ENCODE measurements around the gene GNB4. TPM values are rescaled to one million over a fixed set of nuclear protein-coding genes. Genes with fewer than 3 reads are reported as not detected.

GNB4 gene
- total and polyA plus RNA-seq, 2 donors (not counting 1 experiment from before 2014, with no cell fraction given), result 7.6 to 24.6 TPM

GRCh38 chr3:179482857-179483256, 31.6 kb upstream of the GNB4 start:
- no peak overlapping the region for H3K4me2 ChIP-seq (replicated peaks; ENCODE audit: low read depth, low read length, poor library complexity, severe bottlenecking)
- no peaks in the 10 kb centered on the region for H3K9me3 ChIP-seq (ENCODE audit: control extremely low read depth in 1 of 3, control insufficient read depth in 2 of 3, insufficient read depth in 1 of 3, low read length in 2 of 3)
- WGBS (ENCODE audit: insufficient coverage), result no CpG with 5 or more reads among the region's 3 CpGs
- TF ChIP-seq, protein P1, sequence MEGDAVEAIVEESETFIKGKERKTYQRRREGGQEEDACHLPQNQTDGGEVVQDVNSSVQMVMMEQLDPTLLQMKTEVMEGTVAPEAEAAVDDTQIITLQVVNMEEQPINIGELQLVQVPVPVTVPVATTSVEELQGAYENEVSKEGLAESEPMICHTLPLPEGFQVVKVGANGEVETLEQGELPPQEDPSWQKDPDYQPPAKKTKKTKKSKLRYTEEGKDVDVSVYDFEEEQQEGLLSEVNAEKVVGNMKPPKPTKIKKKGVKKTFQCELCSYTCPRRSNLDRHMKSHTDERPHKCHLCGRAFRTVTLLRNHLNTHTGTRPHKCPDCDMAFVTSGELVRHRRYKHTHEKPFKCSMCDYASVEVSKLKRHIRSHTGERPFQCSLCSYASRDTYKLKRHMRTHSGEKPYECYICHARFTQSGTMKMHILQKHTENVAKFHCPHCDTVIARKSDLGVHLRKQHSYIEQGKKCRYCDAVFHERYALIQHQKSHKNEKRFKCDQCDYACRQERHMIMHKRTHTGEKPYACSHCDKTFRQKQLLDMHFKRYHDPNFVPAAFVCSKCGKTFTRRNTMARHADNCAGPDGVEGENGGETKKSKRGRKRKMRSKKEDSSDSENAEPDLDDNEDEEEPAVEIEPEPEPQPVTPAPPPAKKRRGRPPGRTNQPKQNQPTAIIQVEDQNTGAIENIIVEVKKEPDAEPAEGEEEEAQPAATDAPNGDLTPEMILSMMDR (IDR thresholded peaks at IDR 0.05), result no peak
- no peak for TF ChIP-seq EZH2 (IDR thresholded peaks at IDR 0.05; ENCODE audit: borderline replicate concordance, insufficient read depth, low read depth, low read length, poor library complexity, severe bottlenecking)
- ChIA-PET CTCF (no interaction called here), POLR2A (no interaction called here)
- H3K27me3 ChIP-seq (replicated peaks in 1 of 4; ENCODE audit: control extremely low read depth in 1 of 4, control insufficient read depth in 3 of 4, insufficient read depth in 4 of 4, low read length in 3 of 4), result peaks cover 0 to 3% (median 0%) of the 10 kb centered on the region in 4 experiments
- H3K27me3 Mint-ChIP-seq, result no peaks in the 10 kb centered on the region
- H2AFZ ChIP-seq (ENCODE audit: insufficient read depth, low read depth, low read length, poor library complexity, severe bottlenecking), result no peak overlapping the region
- H3K27ac ChIP-seq (ENCODE audit: low read length in 2 of 2), result no peak overlapping the region
- no peak overlapping the region for H3K4me3 ChIP-seq (ENCODE audit: control extremely low read depth in 1 of 5, extremely low read depth in 1 of 5, insufficient read depth in 1 of 5, low read depth in 2 of 5, low read length in 4 of 5)
- no peaks in the 10 kb centered on the region for H3K79me2 ChIP-seq (ENCODE audit: control insufficient read depth, insufficient read depth, low read length)
- no peaks in the 10 kb centered on the region for H3K9me3 Mint-ChIP-seq (ENCODE audit: insufficient read depth)
- H3K36me3 ChIP-seq (replicated peaks in 1 of 2; ENCODE audit: control extremely low read depth in 1 of 2, control insufficient read depth in 1 of 2, extremely low read depth in 1 of 2, insufficient read depth in 2 of 2, low read length in 1 of 2), result no peaks in the 10 kb centered on the region
- no peak overlapping the region for H3K27ac Mint-ChIP-seq
- DNase-seq (no peak), ATAC-seq (ENCODE audit: low read depth) (no peak)
- no peaks in the 10 kb centered on the region for H3K4me1 Mint-ChIP-seq
- H3K9ac ChIP-seq (ENCODE audit: low read length), result no peak overlapping the region
- H3K4me1 ChIP-seq (ENCODE audit: control insufficient read depth in 2 of 2, insufficient read depth in 2 of 2, low read length in 2 of 2), result no peaks in the 10 kb centered on the region
- H3K4me3 Mint-ChIP-seq, result no peak overlapping the region
- intact Hi-C loops (cut with micrococcal nuclease), result no loop called here
- H4K20me1 ChIP-seq (ENCODE audit: control insufficient read depth, insufficient read depth, low read length, poor library complexity, severe bottlenecking), result no peaks in the 10 kb centered on the region

DNA sequence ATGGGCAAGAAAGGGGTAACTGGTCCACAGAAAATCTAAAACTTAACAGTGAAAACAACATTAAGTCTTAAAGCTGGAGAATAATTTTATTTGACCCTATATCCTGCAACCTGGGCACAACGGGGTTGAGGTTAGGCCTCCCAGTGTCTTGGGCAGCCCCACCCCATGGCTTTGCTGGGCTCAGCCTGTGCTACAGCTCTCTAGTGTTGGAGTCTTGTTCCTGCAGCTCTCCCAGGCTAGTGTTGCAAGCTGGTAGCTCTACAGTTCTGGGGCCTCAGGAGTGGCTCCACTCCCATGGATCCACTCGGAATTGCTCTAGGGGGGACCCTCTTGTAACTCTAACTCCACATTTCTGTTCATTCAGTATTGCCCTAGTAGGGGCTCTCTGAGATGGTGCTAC, 24.9 kb upstream of the GNB4 start:
- 92% methylated on average over 2 of the region's 2 CpGs for WGBS (ENCODE audit: insufficient coverage)

More for the DNA sequence above, 24.9 kb upstream of the GNB4 start:
- Histone ChIP-seq H3K4me1 (ENCODE audit: control insufficient read depth in 2 of 2, insufficient read depth in 2 of 2, low read length in 2 of 2) (peaks cover 12% of the 10 kb centered on the region in 2 donors), H3K36me3 (replicated peaks in 1 of 2; ENCODE audit: control extremely low read depth in 1 of 2, control insufficient read depth in 1 of 2, extremely low read depth in 1 of 2, insufficient read depth in 2 of 2, low read length in 1 of 2) (no peaks in the 10 kb centered on the region), H3K27ac (ENCODE audit: low read length in 2 of 2) (no peak overlapping the region), H3K9me3 (ENCODE audit: control extremely low read depth in 1 of 3, control insufficient read depth in 2 of 3, insufficient read depth in 1 of 3, low read length in 2 of 3) (no peaks in the 10 kb centered on the region), H4K20me1 (ENCODE audit: control insufficient read depth, insufficient read depth, low read length, poor library complexity, severe bottlenecking) (no peaks in the 10 kb centered on the region), H3K79me2 (ENCODE audit: control insufficient read depth, insufficient read depth, low read length) (no peaks in the 10 kb centered on the region), H3K4me3 (ENCODE audit: control extremely low read depth in 1 of 5, extremely low read depth in 1 of 5, insufficient read depth in 1 of 5, low read depth in 2 of 5, low read length in 4 of 5) (no peak overlapping the region), H3K4me2 (replicated peaks; ENCODE audit: low read depth, low read length, poor library complexity, severe bottlenecking) (no peak overlapping the region), H3K9ac (ENCODE audit: low read length) (no peak overlapping the region), H2AFZ (ENCODE audit: insufficient read depth, low read depth, low read length, poor library complexity, severe bottlenecking) (no peak overlapping the region), H3K27me3 (replicated peaks in 1 of 4; ENCODE audit: control extremely low read depth in 1 of 4, control insufficient read depth in 3 of 4, insufficient read depth in 4 of 4, low read length in 3 of 4) (no peaks in the 10 kb centered on the region)
- POLR2A ChIA-PET, result no interaction called here
- H3K27ac Mint-ChIP-seq, result no peak overlapping the region
- no peak for DNase-seq
- H3K4me3 Mint-ChIP-seq, result no peak overlapping the region
- no peaks in the 10 kb centered on the region for H3K27me3 Mint-ChIP-seq
- H3K9me3 Mint-ChIP-seq (ENCODE audit: insufficient read depth), result no peaks in the 10 kb centered on the region
- intact Hi-C loops (cut with micrococcal nuclease), result no loop called here
- ATAC-seq (ENCODE audit: low read depth), result no peak
- CTCF ChIA-PET, result no interaction called here
- no peak for TF ChIP-seq EZH2 (IDR thresholded peaks at IDR 0.05; ENCODE audit: borderline replicate concordance, insufficient read depth, low read depth, low read length, poor library complexity, severe bottlenecking)
- TF ChIP-seq, protein P1 (IDR thresholded peaks at IDR 0.05), result no peak
- peaks cover 15% of the 10 kb centered on the region for H3K4me1 Mint-ChIP-seq

Measured in B cell (primary cell).